PC-9 (cell line): ENCODE results near the gene SEC62. TPM values are rescaled to one million over a fixed set of nuclear protein-coding genes. Genes with fewer than 3 reads are reported as not detected.

ENCODE experiments used
- BruUV-seq: library from RNA; stranded (reverse); fragments of 400-500 nt; replicated peaks from 2 replicates; lab custom pipeline; 2021; lab: Mats Ljungman, UMichigan
- CTCF ChIA-PET: fragments of 300-600 bp; sonication (Branson Sonifier 250); formaldehyde crosslinking; loops from one replicate; lab custom pipeline; 2022; ENCODE audit warnings: antibody characterized with exemption; lab: Charles Lee
- POLR2A ChIA-PET: fragments of 300-600 bp; sonication (Branson Sonifier 250); formaldehyde crosslinking; loops from one replicate; lab custom pipeline; 2022; ENCODE audit warnings: antibody characterized with exemption; ENCODE audit not compliant: unreplicated experiment; lab: Charles Lee
- DNase-seq, 2 experiments: peaks; one replicate each; pipeline versions ENCODE4 v3.0.0 to v3.0.0-alpha.2; 2015 to 2022; ENCODE audit warnings: mixed read lengths in 1 of 2
- H2AFZ ChIP-seq: fragments of 200-600 bp; sonication (generic); 2 replicates; pipeline ENCODE4 v1.8.1; 2017; ENCODE audit warnings: antibody characterized with exemption
- H3F3A ChIP-seq: fragments of 200-600 bp; sonication (generic); 2 replicates; pipeline ENCODE4 v1.8.1; 2017; ENCODE audit warnings: antibody characterized with exemption, mild to moderate bottlenecking, low read depth; ENCODE audit not compliant: insufficient read depth
- H3K27ac ChIP-seq: fragments of 200-600 bp; sonication (generic); 2 replicates; pipeline ENCODE4 v1.6.1; 2016; ENCODE audit warnings: mixed run types
- H3K27me3 ChIP-seq: fragments of 200-600 bp; sonication (generic); 2 replicates; pipeline ENCODE4 v1.6.1; 2016; ENCODE audit warnings: low read depth, mixed run types; ENCODE audit not compliant: insufficient read depth
- H3K36me3 ChIP-seq: fragments of 200-600 bp; sonication (generic); 2 replicates; pipeline ENCODE4 v1.6.1; 2016; ENCODE audit warnings: low read depth, mixed run types
- H3K4me1 ChIP-seq: fragments of 200-600 bp; sonication (generic); replicated peaks from 2 replicates; pipeline ENCODE4 v1.6.1; 2016; ENCODE audit warnings: mixed run types; ENCODE audit not compliant: insufficient read depth
- H3K4me2 ChIP-seq: fragments of 200-600 bp; sonication (generic); 2 replicates; pipeline ENCODE4 v1.6.1; 2017; ENCODE audit warnings: mixed run types
- H3K4me3 ChIP-seq: fragments of 200-600 bp; sonication (generic); 2 replicates; pipeline ENCODE4 v1.6.1; 2016; ENCODE audit warnings: mixed run types
- H3K79me2 ChIP-seq: fragments of 200-600 bp; sonication (generic); 2 replicates; pipeline ENCODE4 v1.6.1; 2017; ENCODE audit warnings: low read depth, mixed run types
- H3K9me2 ChIP-seq: fragments of 200-600 bp; sonication (generic); 2 replicates; pipeline ENCODE4 v1.8.1; 2017; ENCODE audit warnings: mild to moderate bottlenecking; ENCODE audit not compliant: insufficient read depth
- H3K9me3 ChIP-seq: fragments of 200-600 bp; sonication (generic); 2 replicates; pipeline ENCODE4 v1.8.1; 2016; ENCODE audit warnings: low read depth; ENCODE audit not compliant: insufficient read depth
- H4K20me1 ChIP-seq: fragments of 200-600 bp; sonication (generic); 2 replicates; pipeline ENCODE4 v1.8.1; 2017; ENCODE audit not compliant: insufficient read depth
- CTCF ChIP-seq: fragments of 200-600 bp; sonication (generic); conservative IDR thresholded peaks from 2 replicates; pipeline ENCODE4 v1.6.1; 2017; ENCODE audit warnings: mixed run types, antibody characterized with exemption, mild to moderate bottlenecking, moderate library complexity
- EZH2 ChIP-seq: fragments of 200-600 bp; sonication (generic); IDR thresholded peaks from 2 replicates; pipeline ENCODE4 v1.8.0; 2017; ENCODE audit warnings: antibody characterized with exemption, low read depth
- intact Hi-C: fragments of 100-400 bp; cut with micrococcal nuclease; formaldehyde crosslinking; loops from one replicate; pipeline ENCODE4 v1.10.0; 2022; ENCODE audit not compliant: unreplicated experiment
- total RNA-seq: library from RNA; stranded (reverse); gene quantifications from 2 replicates; pipeline ENCODE4 v1.2.3, GENCODE V29; 2021

The SEC62 gene
- total RNA-seq, 1 experiment from 2014 or later, result 99.6 TPM

DNA sequence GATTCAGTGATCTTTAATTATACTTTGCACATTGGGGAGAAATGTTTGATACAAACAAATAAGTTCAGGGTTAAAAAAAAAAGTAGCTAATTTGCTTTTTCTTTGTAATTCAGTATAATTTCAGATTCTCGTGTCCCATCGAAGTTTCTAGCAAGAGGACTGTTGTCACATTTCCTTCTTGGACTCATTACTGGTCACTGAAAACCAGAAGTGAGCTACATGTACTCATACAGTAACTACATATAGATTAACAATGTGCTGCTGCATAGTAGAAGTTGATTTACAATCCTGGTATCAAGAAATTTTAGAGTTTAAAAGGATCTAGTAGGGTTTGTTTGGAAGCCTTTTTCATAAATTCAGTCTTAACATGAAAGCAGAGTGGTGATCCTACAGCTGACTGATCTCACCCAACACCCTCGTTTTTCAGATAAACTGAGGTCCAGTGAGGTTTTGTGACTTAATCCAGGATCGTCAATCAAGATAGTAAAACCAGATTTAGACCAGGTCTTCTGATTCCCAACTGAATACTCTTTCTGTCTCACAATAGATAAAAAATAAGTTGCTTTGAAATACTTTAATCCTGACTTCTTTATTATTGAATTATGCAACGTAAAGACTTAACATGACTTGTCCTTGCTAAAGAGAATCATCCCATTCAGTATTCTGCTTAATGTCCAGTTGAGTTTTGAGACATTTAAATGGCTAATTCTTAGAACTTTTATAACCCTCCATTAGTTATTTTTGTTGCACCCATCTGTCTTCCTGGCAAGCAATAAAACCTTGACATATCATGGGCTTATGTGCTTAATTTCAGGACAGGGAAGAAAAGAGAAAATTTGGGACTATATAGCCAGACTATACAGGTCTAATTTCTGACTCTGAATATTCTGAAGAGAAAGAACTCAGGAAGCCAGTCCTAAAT, 2.8 kb downstream of the SEC62 start:
- CTCF ChIA-PET, result interaction anchor here (0.6 kb wide), 1 partner anchor 390 kb away, joined by 3 read pairs; no protein-coding TSS in a partner anchor

GRCh38 chr3:169970847-169971246, 4.2 kb downstream of the SEC62 start:
- no peak overlapping the region for H3K4me2 ChIP-seq
- no peaks in the 10 kb centered on the region for H3K9me2 ChIP-seq
- no peak overlapping the region; the same call in 1 of the 2 replicates for H3K27ac ChIP-seq
- peaks cover 91% of the 10 kb centered on the region for H3K79me2 ChIP-seq
- no peaks in the 10 kb centered on the region for H3K9me3 ChIP-seq
- H3K27me3 ChIP-seq, result no peaks in the 10 kb centered on the region
- DNase-seq, result no peak
- H3K4me3 ChIP-seq, result no peak overlapping the region
- TF ChIP-seq CTCF (no peak), EZH2 (no peak)
- intact Hi-C loops, result no loop called here
- H3K36me3 ChIP-seq, result peaks cover 43% of the 10 kb centered on the region
- H4K20me1 ChIP-seq, result peaks cover 79% of the 10 kb centered on the region
- ChIA-PET CTCF (interaction anchor here (0.6 to 0.7 kb wide), 2 partner anchors 233 to 742 kb away, joined by 3 to 10 read pairs; no protein-coding TSS in a partner anchor), POLR2A (no interaction called here)
- no TSS peak for BruUV-seq
- no peak overlapping the region for H2AFZ ChIP-seq
- H3F3A ChIP-seq, result peaks cover 3% of the 10 kb centered on the region; the same call in 1 of the 2 replicates
- peaks cover 25% of the 10 kb centered on the region for H3K4me1 ChIP-seq

More for the DNA sequence above, 2.8 kb downstream of the SEC62 start:
- peak overlapping the region; percentile 85 for H3K4me2 ChIP-seq
- POLR2A ChIA-PET, result interaction anchor here (0.7 kb wide), 1 partner anchor 10 kb away, joined by 10 read pairs; no protein-coding TSS in a partner anchor
- H3K9me3 ChIP-seq, result 0 out of 2 replicates have a peak, but pooled peaks cover 4% of the 10 kb centered on the region
- H3K9me2 ChIP-seq, result no peaks in the 10 kb centered on the region
- BruUV-seq, result no TSS peak
- H3K4me3 ChIP-seq, result 0 out of 2 replicates have a peak overlapping the region, but pooled peaks have one; percentile 63
- no peak for DNase-seq
- H3K27ac ChIP-seq, result no peak overlapping the region
- H4K20me1 ChIP-seq, result peaks cover 65% of the 10 kb centered on the region
- intact Hi-C loops, result loop anchor here (5.0 kb wide), 3 partner anchors 78 to 927 kb away; no protein-coding TSS in a partner anchor
- H3K27me3 ChIP-seq, result no peaks in the 10 kb centered on the region
- peaks cover 32% of the 10 kb centered on the region for H3K36me3 ChIP-seq
- peaks cover 80% of the 10 kb centered on the region for H3K79me2 ChIP-seq
- no peak overlapping the region for H2AFZ ChIP-seq
- peaks cover 3% of the 10 kb centered on the region; the same call in 1 of the 2 replicates for H3F3A ChIP-seq
- TF ChIP-seq EZH2 (no peak), CTCF (no peak)
- H3K4me1 ChIP-seq, result peaks cover 25% of the 10 kb centered on the region

DNA sequence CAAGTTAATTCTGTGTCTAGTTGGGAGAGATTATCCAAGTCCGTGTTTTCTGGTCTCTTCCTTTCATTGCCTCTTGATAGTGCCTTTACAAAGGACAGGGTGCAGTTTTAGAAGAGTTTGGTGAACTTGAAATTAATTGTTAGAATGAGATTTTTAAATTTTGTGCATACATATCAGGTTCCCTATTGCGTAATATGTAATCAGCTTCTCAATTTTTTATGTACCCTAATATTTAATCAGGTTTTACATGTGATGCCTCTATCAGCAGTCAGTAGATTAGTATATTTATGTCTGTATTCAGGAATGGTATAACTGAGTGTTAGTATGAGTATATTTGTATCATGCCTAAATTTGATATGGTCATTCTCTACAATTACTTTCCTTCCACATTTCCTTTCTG, 4.9 kb downstream of the SEC62 start:
- Histone ChIP-seq H3K79me2 (peaks cover 91% of the 10 kb centered on the region), H2AFZ (no peak overlapping the region), H3F3A (peaks cover 3% of the 10 kb centered on the region; the same call in 1 of the 2 replicates), H4K20me1 (peaks cover 82% of the 10 kb centered on the region), H3K36me3 (peaks cover 48% of the 10 kb centered on the region), H3K9me2 (no peaks in the 10 kb centered on the region), H3K4me2 (no peak overlapping the region), H3K27me3 (no peaks in the 10 kb centered on the region), H3K27ac (no peak overlapping the region), H3K9me3 (no peaks in the 10 kb centered on the region), H3K4me3 (no peak overlapping the region), H3K4me1 (peaks cover 20% of the 10 kb centered on the region)
- no TSS peak for BruUV-seq
- TF ChIP-seq EZH2 (no peak), CTCF (no peak)
- DNase-seq, result no peak
- ChIA-PET CTCF (interaction anchor here (0.6 to 0.7 kb wide), 2 partner anchors 232 to 741 kb away, joined by 3 to 10 read pairs; no protein-coding TSS in a partner anchor), POLR2A (no interaction called here)
- intact Hi-C loops, result no loop called here
